ENCODE results near the gene DIP2C.

- TF ChIP-seq POLR2AphosphoS5 (IDR thresholded peaks at IDR 0.05) (no peak), CTCF (IDR thresholded peaks at IDR 0.05) (no peak)
Measured at GRCh38 chr10:627032-627992, 62.2 kb downstream of the DIP2C start.

Data from transverse colon (tissue), 4 donors.